MM.1S (cell line): ENCODE results near the gene LMF1.

Source experiments
- DNase-seq: peaks from one replicate; pipeline ENCODE4 v3.0.0-alpha.2; 2015
- H2AFZ ChIP-seq: fragments of 300-600 bp; sonication (generic); 2 replicates; pipeline ENCODE4 v1.6.0; 2016; ENCODE audit warnings: antibody characterized with exemption, low read length
- H3F3A ChIP-seq: fragments of 300-600 bp; sonication (generic); 2 replicates; pipeline ENCODE4 v1.6.1; 2016; ENCODE audit warnings: mild to moderate bottlenecking, antibody characterized with exemption, low read length, moderate library complexity, mixed read lengths; ENCODE audit not compliant: insufficient read depth
- H3K27ac ChIP-seq: fragments of 300-600 bp; sonication (generic); 2 replicates; pipeline ENCODE4 v1.5.1; 2016; ENCODE audit warnings: mild to moderate bottlenecking, low read length
- H3K27me3 ChIP-seq: fragments of 300-600 bp; sonication (generic); replicated peaks from 2 replicates; pipeline ENCODE4 v1.6.0; 2016; ENCODE audit warnings: low read length; ENCODE audit not compliant: insufficient read depth
- H3K36me3 ChIP-seq: fragments of 300-600 bp; sonication (generic); replicated peaks from 2 replicates; pipeline ENCODE4 v1.6.1; 2016; ENCODE audit warnings: mild to moderate bottlenecking, low read length, mixed read lengths; ENCODE audit not compliant: insufficient read depth
- H3K4me1 ChIP-seq: fragments of 300-600 bp; sonication (generic); 2 replicates; pipeline ENCODE4 v1.6.1; 2016; ENCODE audit warnings: low read length, mixed read lengths
- H3K4me2 ChIP-seq: fragments of 300-600 bp; sonication (generic); 2 replicates; pipeline ENCODE4 v1.6.0; 2016; ENCODE audit warnings: low read depth, low read length
- H3K4me3 ChIP-seq: fragments of 300-600 bp; sonication (generic); 2 replicates; pipeline ENCODE4 v1.5.1; 2016; ENCODE audit warnings: low read length, mixed read lengths
- H3K79me2 ChIP-seq: fragments of 300-600 bp; sonication (generic); 2 replicates; pipeline ENCODE4 v1.6.1; 2016; ENCODE audit warnings: mixed run types, low read length, mixed read lengths
- H3K9ac ChIP-seq: fragments of 300-600 bp; sonication (generic); 2 replicates; pipeline ENCODE4 v1.6.1; 2016; ENCODE audit warnings: low read length, mixed read lengths
- H3K9me2 ChIP-seq: fragments of 300-600 bp; sonication (generic); replicated peaks from 2 replicates; pipeline ENCODE4 v1.6.1; 2016; ENCODE audit warnings: mild to moderate bottlenecking, low read length, mixed read lengths; ENCODE audit not compliant: insufficient read depth
- H3K9me3 ChIP-seq: fragments of 300-600 bp; sonication (generic); replicated peaks from 2 replicates; pipeline ENCODE4 v1.6.1; 2016; ENCODE audit warnings: mild to moderate bottlenecking, low read length, mixed read lengths; ENCODE audit not compliant: insufficient read depth
- H4K20me1 ChIP-seq: fragments of 300-600 bp; sonication (generic); 2 replicates; pipeline ENCODE4 v1.6.1; 2016; ENCODE audit warnings: mild to moderate bottlenecking, low read length, moderate library complexity, mixed read lengths; ENCODE audit not compliant: insufficient read depth
- EZH2 ChIP-seq: fragments of 300-600 bp; sonication (generic); optimal IDR thresholded peaks from 2 replicates; pipeline ENCODE3; 2017; ENCODE audit warnings: low read depth, mild to moderate bottlenecking, antibody characterized with exemption, low read length, mixed read lengths
- EZH2phosphoT487 ChIP-seq: fragments of 300-600 bp; sonication (generic); IDR thresholded peaks from 2 replicates; pipeline ENCODE4 v1.6.1; 2018; ENCODE audit warnings: antibody characterized with exemption, low read length
- TF ChIP-seq, protein P1 (sequence below): fragments of 300-600 bp; sonication (generic); IDR thresholded peaks from 2 replicates; pipeline ENCODE4 v1.5.1; 2016; ENCODE audit warnings: antibody characterized with exemption, low read length, mixed read lengths

The LMF1 gene

DNA sequence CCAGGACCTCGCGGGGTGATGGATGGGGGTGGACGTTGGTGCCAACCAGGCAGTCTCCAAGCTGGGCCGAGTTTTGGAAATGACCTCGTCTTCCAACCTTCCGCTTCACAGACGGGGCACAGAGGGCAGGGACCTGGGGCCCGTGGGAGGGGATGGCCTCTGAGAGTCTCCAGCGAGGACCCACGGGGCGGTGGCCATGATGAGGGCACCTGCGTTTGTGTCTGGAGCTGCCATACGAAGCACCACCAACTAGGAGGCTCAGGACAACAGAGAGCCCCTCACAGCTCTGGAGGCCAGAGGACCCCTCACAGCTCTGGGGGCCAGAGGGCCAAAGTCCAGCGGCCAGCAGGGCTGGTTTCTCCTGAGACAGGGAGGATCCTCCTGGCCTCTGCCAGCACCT is 37.3 kb upstream of the LMF1 start:
- no peaks in the 10 kb centered on the region for H4K20me1 ChIP-seq
- H3F3A ChIP-seq = no peaks in the 10 kb centered on the region
- H3K36me3 ChIP-seq = no peaks in the 10 kb centered on the region
- no peak overlapping the region for H3K4me3 ChIP-seq
- H3K27ac ChIP-seq = no peak overlapping the region
- H3K4me2 ChIP-seq = no peak overlapping the region
- DNase-seq = no peak
- H3K27me3 ChIP-seq = peaks cover 95% of the 10 kb centered on the region
- H3K9me3 ChIP-seq = no peaks in the 10 kb centered on the region
- TF ChIP-seq, protein P1, sequence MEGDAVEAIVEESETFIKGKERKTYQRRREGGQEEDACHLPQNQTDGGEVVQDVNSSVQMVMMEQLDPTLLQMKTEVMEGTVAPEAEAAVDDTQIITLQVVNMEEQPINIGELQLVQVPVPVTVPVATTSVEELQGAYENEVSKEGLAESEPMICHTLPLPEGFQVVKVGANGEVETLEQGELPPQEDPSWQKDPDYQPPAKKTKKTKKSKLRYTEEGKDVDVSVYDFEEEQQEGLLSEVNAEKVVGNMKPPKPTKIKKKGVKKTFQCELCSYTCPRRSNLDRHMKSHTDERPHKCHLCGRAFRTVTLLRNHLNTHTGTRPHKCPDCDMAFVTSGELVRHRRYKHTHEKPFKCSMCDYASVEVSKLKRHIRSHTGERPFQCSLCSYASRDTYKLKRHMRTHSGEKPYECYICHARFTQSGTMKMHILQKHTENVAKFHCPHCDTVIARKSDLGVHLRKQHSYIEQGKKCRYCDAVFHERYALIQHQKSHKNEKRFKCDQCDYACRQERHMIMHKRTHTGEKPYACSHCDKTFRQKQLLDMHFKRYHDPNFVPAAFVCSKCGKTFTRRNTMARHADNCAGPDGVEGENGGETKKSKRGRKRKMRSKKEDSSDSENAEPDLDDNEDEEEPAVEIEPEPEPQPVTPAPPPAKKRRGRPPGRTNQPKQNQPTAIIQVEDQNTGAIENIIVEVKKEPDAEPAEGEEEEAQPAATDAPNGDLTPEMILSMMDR = no peak
- TF ChIP-seq EZH2 = no peak
- no peak for TF ChIP-seq EZH2phosphoT487
- H3K9me2 ChIP-seq = no peaks in the 10 kb centered on the region
- H3K9ac ChIP-seq = no peak overlapping the region
- H2AFZ ChIP-seq = no peak overlapping the region
- H3K79me2 ChIP-seq = no peaks in the 10 kb centered on the region
- H3K4me1 ChIP-seq = peaks cover 4% of the 10 kb centered on the region; the same call in 1 of the 2 replicates

DNA sequence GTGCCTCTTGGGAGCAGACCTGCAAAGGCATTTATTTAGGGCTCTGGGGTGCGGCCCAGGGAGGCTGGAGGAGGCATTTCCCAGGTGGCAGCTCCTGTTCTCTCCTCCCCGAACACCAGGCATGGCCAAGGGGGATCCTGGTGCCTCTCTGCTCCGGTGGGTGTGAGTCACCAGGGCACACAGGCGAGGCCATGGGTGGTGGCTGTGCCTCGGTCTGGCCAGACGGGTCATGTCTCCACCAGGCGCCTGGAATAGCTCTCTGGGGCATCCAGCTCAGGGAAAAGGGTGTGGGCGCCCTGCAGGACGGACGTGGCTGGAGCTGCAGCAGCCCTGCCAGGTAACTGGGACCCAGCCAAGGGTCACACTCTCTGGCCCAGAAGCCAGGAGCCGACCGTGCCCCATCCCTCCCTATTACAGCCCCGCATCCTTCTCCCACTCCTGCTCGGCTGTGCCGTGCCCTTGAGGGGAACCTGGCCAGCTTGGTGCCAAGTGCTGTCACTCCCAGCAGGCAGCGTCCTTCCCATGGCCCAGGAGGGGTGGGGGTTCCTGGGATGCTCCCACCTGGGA is 36.6 kb upstream of the LMF1 start:
- H3K4me2 ChIP-seq = no peak overlapping the region
- no peak overlapping the region for H3K9ac ChIP-seq
- H3K9me2 ChIP-seq = no peaks in the 10 kb centered on the region
- H3K79me2 ChIP-seq = no peaks in the 10 kb centered on the region
- no peak for DNase-seq
- H3K27me3 ChIP-seq = peaks cover 95% of the 10 kb centered on the region
- H3K9me3 ChIP-seq = no peaks in the 10 kb centered on the region
- H3K4me3 ChIP-seq = no peak overlapping the region
- H4K20me1 ChIP-seq = no peaks in the 10 kb centered on the region
- H3F3A ChIP-seq = no peaks in the 10 kb centered on the region
- no peak overlapping the region for H2AFZ ChIP-seq
- H3K4me1 ChIP-seq = peaks cover 9% of the 10 kb centered on the region; the same call in 1 of the 2 replicates
- H3K27ac ChIP-seq = no peak overlapping the region
- TF ChIP-seq, protein P1 = no peak
- TF ChIP-seq EZH2 (no peak), EZH2phosphoT487 (no peak)
- no peaks in the 10 kb centered on the region for H3K36me3 ChIP-seq

DNA sequence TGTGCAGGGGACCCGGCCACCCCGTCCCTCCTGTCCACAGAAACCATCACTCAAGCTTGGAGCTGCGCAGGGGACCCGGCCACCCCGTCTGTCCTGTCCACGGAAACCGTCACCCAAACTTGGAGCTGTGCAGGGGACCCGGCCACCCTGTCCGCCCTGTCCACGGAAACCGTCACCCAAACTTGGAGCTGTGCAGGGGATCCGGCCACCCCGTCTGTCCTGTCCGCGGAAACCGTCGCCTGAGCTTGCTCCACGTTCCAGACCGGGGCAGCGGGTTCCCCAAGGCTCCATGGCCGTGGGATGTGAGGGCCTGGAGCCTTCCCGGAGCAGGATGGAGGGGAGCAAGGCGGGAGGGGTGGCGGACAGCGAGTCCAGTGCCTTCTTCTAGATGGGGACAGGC is 36.0 kb upstream of the LMF1 start:
- Histone ChIP-seq H4K20me1 (no peaks in the 10 kb centered on the region), H3K27me3 (peaks cover 95% of the 10 kb centered on the region), H3F3A (no peaks in the 10 kb centered on the region), H3K4me1 (peaks cover 9% of the 10 kb centered on the region; the same call in 1 of the 2 replicates), H3K9me2 (no peaks in the 10 kb centered on the region), H3K79me2 (no peaks in the 10 kb centered on the region), H3K9ac (no peak overlapping the region), H3K27ac (no peak overlapping the region), H2AFZ (no peak overlapping the region), H3K9me3 (no peaks in the 10 kb centered on the region), H3K4me2 (no peak overlapping the region), H3K36me3 (no peaks in the 10 kb centered on the region), H3K4me3 (no peak overlapping the region)
- DNase-seq = no peak
- TF ChIP-seq, protein P1 = no peak
- TF ChIP-seq EZH2phosphoT487 (no peak), EZH2 (no peak)
